Upper lobe of right lung (tissue), 1 donor: ENCODE results near the gene MMP17. TPM values are rescaled to one million over a fixed set of nuclear protein-coding genes. Genes with fewer than 3 reads are reported as not detected.

Experiments
- ATAC-seq: fragments of 200-7000 bp; cut with Tn5 transposase; one replicate; pipeline ENCODE4 v1.9.1; 2020; ENCODE audit warnings: mild to moderate bottlenecking, moderate library complexity
- DNase-seq: peaks from one replicate; pipeline ENCODE4 v3.0.0-alpha.2; 2020
- H3K27ac ChIP-seq: fragments of 200-600 bp; one replicate; pipeline ENCODE4 v1.8.0; 2022
- H3K27me3 ChIP-seq: fragments of 200-600 bp; one replicate; pipeline ENCODE4 v1.8.0; 2022; ENCODE audit warnings: mild to moderate bottlenecking
- H3K36me3 ChIP-seq: fragments of 200-600 bp; one replicate; pipeline ENCODE4 v1.8.0; 2022
- H3K4me1 ChIP-seq: fragments of 200-600 bp; one replicate; pipeline ENCODE4 v1.8.0; 2022
- H3K4me3 ChIP-seq: fragments of 200-600 bp; one replicate; pipeline ENCODE4 v1.8.0; 2022; ENCODE audit warnings: mild to moderate bottlenecking
- H3K9me3 ChIP-seq: fragments of 200-600 bp; one replicate; pipeline ENCODE4 v1.8.0; 2022
- CTCF ChIP-seq: fragments of 200-600 bp; IDR thresholded peaks from one replicate; pipeline ENCODE4 v1.8.0; 2022; ENCODE audit warnings: antibody characterized with exemption
- intact Hi-C: fragments of 100-400 bp; cut with DNase I; formaldehyde crosslinking; loops from one replicate; pipeline ENCODE4 v1.11.0; 2022
- total RNA-seq: library from RNA; stranded (reverse); fragmentation: NEBNext Ultra II Directional; extraction: Animal tissue kit (Norgen Biotek cat#: 25700); gene quantifications from one replicate; pipeline ENCODE4 v1.2.1, GENCODE V29; 2021
- donor health status: DM: no; HTN: yes; CAD: no; lungs with severe emphysema.

The MMP17 gene
- total RNA-seq, 1 donor from 2014 or later: 4.1 TPM

- TF ChIP-seq CTCF: no peak
These were observed 9.2 kb upstream of the MMP17 start for GRCh38 chr12:131818821-131819585.

GRCh38 chr12:131824450-131824849 is 3.7 kb upstream of the MMP17 start:
- H3K4me1 ChIP-seq: peaks cover 8% of the 10 kb centered on the region
- intact Hi-C loops: no loop called here
- H3K4me3 ChIP-seq: no peak overlapping the region
- ATAC-seq: no peak
- H3K27me3 ChIP-seq: peaks cover 22% of the 10 kb centered on the region
- no peaks in the 10 kb centered on the region for H3K36me3 ChIP-seq
- TF ChIP-seq CTCF: no peak
- H3K9me3 ChIP-seq: no peaks in the 10 kb centered on the region
- no peak overlapping the region for H3K27ac ChIP-seq
- peak; percentile 37 for DNase-seq

More at GRCh38 chr12:131818821-131819585, 9.2 kb upstream of the MMP17 start:
- Histone ChIP-seq H3K36me3 (no peaks in the 10 kb centered on the region), H3K4me3 (no peak overlapping the region), H3K27me3 (peaks cover 5% of the 10 kb centered on the region), H3K27ac (no peak overlapping the region), H3K4me1 (no peaks in the 10 kb centered on the region), H3K9me3 (no peaks in the 10 kb centered on the region)
- intact Hi-C loops: no loop called here
- ATAC-seq (peak; percentile 62), DNase-seq (no peak)

DNA sequence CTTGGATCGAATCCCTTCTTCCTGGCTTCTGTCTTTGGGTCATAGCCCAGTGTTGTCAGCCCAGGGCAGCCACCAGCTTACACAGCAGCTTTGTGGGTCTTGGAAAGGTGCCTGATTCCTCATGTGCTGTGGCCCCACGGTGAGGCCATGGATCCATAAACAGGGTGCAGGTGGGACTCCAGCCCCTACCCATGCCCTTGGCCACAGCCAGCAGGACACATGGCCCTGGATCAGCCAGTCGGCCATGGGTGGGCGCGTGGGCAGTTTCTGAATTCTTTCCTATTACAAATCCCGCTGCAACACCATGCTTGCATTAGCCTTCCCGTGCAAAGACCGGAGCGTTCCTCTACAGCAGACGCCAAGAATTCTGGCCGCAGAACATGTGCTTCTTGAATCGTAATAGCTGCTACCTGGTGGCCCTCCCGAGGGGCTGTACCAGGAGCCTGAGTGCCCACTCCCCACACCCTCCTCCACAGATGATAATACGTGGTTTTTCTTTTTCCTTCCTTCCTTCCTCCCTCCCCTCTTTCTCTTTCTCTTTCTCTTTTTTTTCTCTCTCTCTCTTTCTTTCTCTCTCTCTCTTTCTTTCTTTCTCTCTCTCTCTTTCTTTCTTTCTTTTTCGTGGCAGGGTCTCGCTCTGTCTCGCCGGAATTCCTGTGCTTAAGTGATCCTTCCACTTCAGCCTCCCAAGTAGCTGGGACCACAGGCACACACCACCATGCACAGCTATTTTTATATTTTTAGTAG is 2.9 kb upstream of the MMP17 start:
- DNase-seq: peak; percentile 37
- no peak for ATAC-seq
- Histone ChIP-seq H3K36me3 (no peaks in the 10 kb centered on the region), H3K9me3 (no peaks in the 10 kb centered on the region), H3K27me3 (peaks cover 28% of the 10 kb centered on the region), H3K4me1 (peaks cover 17% of the 10 kb centered on the region), H3K4me3 (no peak overlapping the region), H3K27ac (no peak overlapping the region)
- intact Hi-C loops: no loop called here
- no peak for TF ChIP-seq CTCF

GRCh38 chr12:131826097-131826928 is 1.9 kb upstream of the MMP17 start:
- no peak for ATAC-seq
- Histone ChIP-seq H3K4me1 (peaks cover 23% of the 10 kb centered on the region), H3K9me3 (no peaks in the 10 kb centered on the region), H3K36me3 (no peaks in the 10 kb centered on the region), H3K27ac (no peak overlapping the region), H3K27me3 (peaks cover 24% of the 10 kb centered on the region), H3K4me3 (no peak overlapping the region)
- TF ChIP-seq CTCF: no peak
- DNase-seq: peak; percentile 61
- intact Hi-C loops: no loop called here

DNA sequence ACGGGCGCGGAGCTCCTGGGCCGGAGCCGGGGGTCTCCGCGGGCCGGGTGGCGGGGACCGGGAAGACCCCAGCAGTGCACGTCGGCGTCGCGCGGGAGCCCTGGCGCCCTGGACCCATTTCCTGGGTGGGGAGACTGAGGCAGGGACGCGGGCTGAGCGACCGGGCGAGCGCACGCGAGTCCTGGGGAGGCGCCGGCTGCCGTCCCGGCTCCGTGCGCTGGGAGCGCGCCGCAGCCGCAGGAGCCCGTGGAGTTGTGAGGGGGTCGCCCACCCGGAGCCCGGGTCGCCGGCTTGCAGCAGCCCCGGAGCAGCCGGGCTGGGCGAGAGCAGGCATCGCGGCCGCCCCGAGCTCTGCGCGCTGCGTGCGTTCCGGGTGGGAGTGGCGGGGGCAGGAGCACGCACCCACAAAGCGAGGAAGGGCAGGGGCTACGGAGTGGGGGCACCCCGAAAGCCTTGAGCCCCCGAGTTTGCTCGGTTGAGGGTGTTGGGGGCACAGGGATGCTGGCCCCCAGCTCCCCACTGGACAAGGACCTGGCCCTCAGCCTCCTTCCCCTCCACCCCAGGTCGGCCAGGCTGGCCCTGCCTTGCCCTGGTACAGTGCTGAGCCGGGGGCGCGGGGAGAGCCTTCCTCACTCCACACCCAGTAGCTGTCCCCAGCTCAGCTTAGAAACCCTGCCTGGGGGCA is 620 bp downstream of the MMP17 start:
- Histone ChIP-seq H3K27me3 (peaks cover 32% of the 10 kb centered on the region), H3K9me3 (no peaks in the 10 kb centered on the region), H3K27ac (no peak overlapping the region), H3K4me3 (peak overlapping the region; percentile 49), H3K4me1 (peaks cover 23% of the 10 kb centered on the region), H3K36me3 (no peaks in the 10 kb centered on the region)
- DNase-seq (peak; percentile 67), ATAC-seq (peak; percentile 19)
- no peak for TF ChIP-seq CTCF
- intact Hi-C loops: no loop called here
